Activated CD4-positive, alpha-beta T cell treated with anti-CD3 and anti-CD28 coated beads, Interleukin-2, amount 10 ng/mL, durations not matched to agents 24 days and 14 days (primary cell): ENCODE data around the gene FAIM2. TPM values are rescaled to one million over a fixed set of nuclear protein-coding genes. Genes with fewer than 3 reads are reported as not detected.
"Not testable (repeated sequence)": the region's sequence is repeated elsewhere in the genome, so short reads cannot be mapped to it uniquely, and the experiment has no call there.

ENCODE experiments used
- DNase-seq: peaks from one replicate; pipeline ENCODE4 v3.0.0; 2022
- H3K27ac Mint-ChIP-seq: one replicate; pipeline ENCODE4 v1.8.0; 2022; ENCODE audit warnings: mild to moderate bottlenecking, mixed read lengths
- H3K27me3 Mint-ChIP-seq: one replicate; pipeline ENCODE4 v1.8.0; 2022; ENCODE audit warnings: mixed read lengths
- H3K36me3 Mint-ChIP-seq: one replicate; pipeline ENCODE4 v1.8.0; 2022; ENCODE audit warnings: low read depth, mild to moderate bottlenecking, mixed read lengths
- H3K4me1 Mint-ChIP-seq: one replicate; pipeline ENCODE4 v1.8.0; 2021; ENCODE audit warnings: mixed read lengths
- H3K4me3 Mint-ChIP-seq: one replicate; pipeline ENCODE4 v1.8.0; 2022; ENCODE audit warnings: mild to moderate bottlenecking, moderate library complexity, mixed read lengths
- H3K9me3 Mint-ChIP-seq: one replicate; pipeline ENCODE4 v1.8.0; 2021; ENCODE audit warnings: mixed read lengths
- intact Hi-C: fragments of 100-400 bp; cut with micrococcal nuclease; formaldehyde crosslinking; loops from one replicate; pipeline ENCODE4 v1.15.1; 2023
- total RNA-seq: library from RNA; stranded (reverse); gene quantifications from 2 replicates; pipeline ENCODE4 v1.2.3, GENCODE V29; 2022

FAIM2 gene
- total RNA-seq, 1 donor from 2014 or later: 0.30 TPM

GRCh38 chr12:49867570-49868341 lies 35.9 kb downstream of the FAIM2 start:
- H3K4me1 Mint-ChIP-seq: no peaks in the 10 kb centered on the region
- intact Hi-C loops: loop anchor here (2.0 kb wide), 1 partner anchor 99 kb away; no protein-coding TSS in a partner anchor
- no peaks in the 10 kb centered on the region for H3K36me3 Mint-ChIP-seq
- no peaks in the 10 kb centered on the region for H3K9me3 Mint-ChIP-seq
- H3K4me3 Mint-ChIP-seq: no peak overlapping the region
- no peak for DNase-seq
- H3K27me3 Mint-ChIP-seq: peaks cover 5% of the 10 kb centered on the region
- no peak overlapping the region for H3K27ac Mint-ChIP-seq

- intact Hi-C loops: loop anchor here (2.0 kb wide), 1 partner anchor 100 kb away; no protein-coding TSS in a partner anchor
- Mint-ChIP-seq H3K36me3 (no peaks in the 10 kb centered on the region), H3K27ac (no peak overlapping the region), H3K4me1 (no peaks in the 10 kb centered on the region), H3K27me3 (peaks cover 5% of the 10 kb centered on the region), H3K9me3 (no peaks in the 10 kb centered on the region), H3K4me3 (no peak overlapping the region)
- peak; percentile 92 for DNase-seq
Measured at GRCh38 chr12:49866859-49867569, 36.7 kb downstream of the FAIM2 start.

GRCh38 chr12:49865782-49866135 lies 37.9 kb downstream of the FAIM2 start:
- no peak for DNase-seq
- intact Hi-C loops: loop anchor here (2.0 kb wide), 1 partner anchor 101 kb away; no protein-coding TSS in a partner anchor
- Mint-ChIP-seq H3K36me3 (no peaks in the 10 kb centered on the region), H3K9me3 (no peaks in the 10 kb centered on the region), H3K27ac (no peak overlapping the region), H3K27me3 (peaks cover 5% of the 10 kb centered on the region), H3K4me3 (no peak overlapping the region), H3K4me1 (no peaks in the 10 kb centered on the region)

- no peaks in the 10 kb centered on the region for H3K9me3 Mint-ChIP-seq
- no peaks in the 10 kb centered on the region for H3K36me3 Mint-ChIP-seq
- DNase-seq: no peak
- no peak overlapping the region for H3K27ac Mint-ChIP-seq
- H3K4me1 Mint-ChIP-seq: no peaks in the 10 kb centered on the region
- no peak overlapping the region for H3K4me3 Mint-ChIP-seq
- peaks cover 5% of the 10 kb centered on the region for H3K27me3 Mint-ChIP-seq
- intact Hi-C loops: no loop called here
Measured at GRCh38 chr12:49865109-49865781, 38.5 kb downstream of the FAIM2 start.

GRCh38 chr12:49864798-49865090 lies 39.0 kb downstream of the FAIM2 start:
- no peak for DNase-seq
- no peak overlapping the region for H3K27ac Mint-ChIP-seq
- no peaks in the 10 kb centered on the region for H3K4me1 Mint-ChIP-seq
- H3K36me3 Mint-ChIP-seq: no peaks in the 10 kb centered on the region
- H3K9me3 Mint-ChIP-seq: no peaks in the 10 kb centered on the region
- no peak overlapping the region for H3K4me3 Mint-ChIP-seq
- intact Hi-C loops: no loop called here
- H3K27me3 Mint-ChIP-seq: peaks cover 5% of the 10 kb centered on the region

- Mint-ChIP-seq H3K9me3 (no peaks in the 10 kb centered on the region), H3K36me3 (no peaks in the 10 kb centered on the region), H3K4me3 (no peak overlapping the region), H3K4me1 (no peaks in the 10 kb centered on the region), H3K27ac (no peak overlapping the region), H3K27me3 (peaks cover 5% of the 10 kb centered on the region)
- no peak for DNase-seq
- intact Hi-C loops: no loop called here
Measured at GRCh38 chr12:49863946-49864797, 39.5 kb downstream of the FAIM2 start.

GRCh38 chr12:49860921-49861320 lies 42.8 kb downstream of the FAIM2 start:
- H3K9me3 Mint-ChIP-seq, H3K4me3 Mint-ChIP-seq, DNase-seq, H3K4me1 Mint-ChIP-seq, H3K27ac Mint-ChIP-seq, intact Hi-C loops, H3K36me3 Mint-ChIP-seq: not testable (repeated sequence)
- H3K27me3 Mint-ChIP-seq: peaks cover 19% of the 10 kb centered on the region

GRCh38 chr12:49855890-49856289 lies 47.8 kb downstream of the FAIM2 start:
- H3K27ac Mint-ChIP-seq, H3K36me3 Mint-ChIP-seq, DNase-seq, H3K4me1 Mint-ChIP-seq, intact Hi-C loops, H3K4me3 Mint-ChIP-seq, H3K9me3 Mint-ChIP-seq: not testable (repeated sequence)
- H3K27me3 Mint-ChIP-seq: peaks cover 30% of the 10 kb centered on the region

- Mint-ChIP-seq H3K4me1 (no peaks in the 10 kb centered on the region), H3K4me3 (no peak overlapping the region), H3K27ac (no peak overlapping the region), H3K9me3 (no peaks in the 10 kb centered on the region), H3K27me3 (peaks cover 30% of the 10 kb centered on the region), H3K36me3 (no peaks in the 10 kb centered on the region)
- no peak for DNase-seq
- intact Hi-C loops: no loop called here
Measured at GRCh38 chr12:49854976-49855375, 48.7 kb downstream of the FAIM2 start.

GRCh38 chr12:49853671-49854070 lies 50.0 kb downstream of the FAIM2 start:
- Mint-ChIP-seq H3K36me3 (peaks cover 1% of the 10 kb centered on the region), H3K9me3 (no peaks in the 10 kb centered on the region), H3K4me3 (no peak overlapping the region), H3K4me1 (no peaks in the 10 kb centered on the region), H3K27ac (no peak overlapping the region), H3K27me3 (peaks cover 34% of the 10 kb centered on the region)
- DNase-seq: no peak
- intact Hi-C loops: no loop called here

GRCh38 chr12:49847161-49847560 lies 56.5 kb downstream of the FAIM2 start:
- Mint-ChIP-seq H3K4me3 (no peak overlapping the region), H3K27me3 (peaks cover 21% of the 10 kb centered on the region), H3K27ac (peak overlapping the region; percentile 34), H3K9me3 (peaks cover 5% of the 10 kb centered on the region), H3K4me1 (peaks cover 20% of the 10 kb centered on the region), H3K36me3 (peaks cover 5% of the 10 kb centered on the region)
- no peak for DNase-seq
- intact Hi-C loops: no loop called here

GRCh38 chr12:49846032-49846431 lies 57.7 kb downstream of the FAIM2 start:
- Mint-ChIP-seq H3K27me3 (peaks cover 14% of the 10 kb centered on the region), H3K9me3 (peaks cover 5% of the 10 kb centered on the region), H3K4me3 (no peak overlapping the region), H3K36me3 (peaks cover 5% of the 10 kb centered on the region), H3K27ac (no peak overlapping the region), H3K4me1 (peaks cover 29% of the 10 kb centered on the region)
- DNase-seq: no peak
- intact Hi-C loops: no loop called here

- peaks cover 5% of the 10 kb centered on the region for H3K36me3 Mint-ChIP-seq
- H3K4me1 Mint-ChIP-seq: peaks cover 31% of the 10 kb centered on the region
- peaks cover 10% of the 10 kb centered on the region for H3K27me3 Mint-ChIP-seq
- no peak for DNase-seq
- peak overlapping the region; percentile 96 for H3K4me3 Mint-ChIP-seq
- intact Hi-C loops: loop anchor here (1.0 to 5.0 kb wide), 3 partner anchors 16 to 222 kb away; partner anchors contain the start of genes NCKAP5L and PRPF40B
- peak overlapping the region; percentile 5 for H3K27ac Mint-ChIP-seq
- H3K9me3 Mint-ChIP-seq: peaks cover 5% of the 10 kb centered on the region
Measured at GRCh38 chr12:49843876-49844437, 59.7 kb downstream of the FAIM2 start.
